ENCODE data around the gene PODXL.
"Not testable (repeated sequence)": the region's sequence is repeated elsewhere in the genome, so short reads cannot be mapped to it uniquely, and the experiment has no call there.

The PODXL gene

DNA sequence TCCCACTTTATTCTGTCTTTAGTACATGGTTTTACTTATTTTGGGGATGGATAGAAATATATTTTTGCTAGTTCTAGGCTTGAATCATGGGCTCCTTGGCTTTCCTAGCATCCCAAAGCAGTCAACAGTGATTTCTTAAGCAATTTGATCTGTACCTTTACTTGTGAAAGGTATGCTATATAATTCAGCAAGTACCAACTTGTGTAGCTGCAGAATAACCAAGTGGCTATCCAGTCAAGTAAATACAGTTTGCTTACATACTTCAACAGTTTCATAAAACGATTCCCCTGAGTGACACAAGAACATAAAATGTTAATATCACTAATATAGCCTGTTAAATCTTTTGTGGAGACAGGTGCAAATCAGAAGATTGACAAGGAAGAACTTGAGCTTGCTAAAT lies 67.2 kb downstream of the PODXL start:
- DNase-seq, result no peak

GRCh38 chr7:131488361-131488760 lies 68.1 kb downstream of the PODXL start:
- DNase-seq, result no peak

DNA sequence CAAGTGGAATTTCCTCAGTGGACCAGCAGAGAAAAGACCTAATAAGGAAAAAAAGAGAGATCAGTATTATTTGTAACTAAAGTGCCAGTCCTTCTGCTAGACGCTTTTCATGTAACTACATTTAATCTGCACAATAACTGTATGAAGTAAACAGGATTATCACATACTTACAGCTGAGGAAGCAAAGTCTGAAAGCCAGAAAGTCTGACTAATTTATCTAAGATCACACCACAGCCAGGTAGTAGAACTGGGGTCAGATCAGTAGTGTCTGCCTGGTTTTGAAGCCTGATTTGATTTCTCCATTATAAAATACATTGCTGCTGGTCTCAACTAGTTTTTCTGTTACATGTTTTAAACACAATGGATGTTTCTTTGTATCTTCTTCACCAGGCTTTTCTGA lies 69.2 kb downstream of the PODXL start:
- DNase-seq, result no peak

DNA sequence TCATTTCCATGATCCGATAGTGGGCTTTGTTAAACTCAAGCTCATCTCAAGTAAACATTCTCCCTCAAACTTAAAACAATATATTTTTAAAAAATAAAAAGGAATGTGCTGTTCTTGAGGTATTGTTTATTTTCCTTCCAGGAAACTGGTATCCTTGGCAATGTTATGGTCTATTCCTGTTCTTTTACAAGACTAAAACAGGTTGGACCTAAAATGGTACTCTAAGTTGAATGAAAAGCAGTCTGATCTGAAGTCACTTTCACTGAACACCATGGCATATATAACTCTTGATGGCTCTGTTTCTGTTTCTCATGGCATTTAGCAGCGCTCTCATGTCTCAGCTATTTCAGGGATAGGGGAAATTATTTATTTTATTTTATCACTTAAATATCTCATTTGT lies 70.1 kb downstream of the PODXL start:
- DNase-seq, result no peak

DNA sequence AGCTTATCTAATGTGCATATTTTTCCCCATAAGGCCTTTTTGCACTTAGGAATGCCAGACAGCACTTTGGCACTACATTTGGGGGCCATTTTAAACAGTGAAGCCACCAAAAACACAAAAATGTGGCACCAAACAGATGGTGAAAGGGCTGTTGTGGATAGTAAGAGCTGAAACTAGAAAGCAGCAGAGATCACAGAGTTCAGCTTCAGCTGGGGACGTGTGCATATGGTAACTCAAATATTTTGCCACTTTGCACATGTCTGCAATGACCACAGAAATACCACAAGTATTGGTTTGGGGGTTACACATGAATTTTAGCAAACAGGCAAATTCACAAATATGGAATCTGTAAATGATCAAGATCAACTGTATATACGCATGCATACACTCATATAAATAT lies 72.8 kb downstream of the PODXL start:
- no peak for DNase-seq

- no peak for DNase-seq
Measured at GRCh38 chr7:131482800-131483199, 73.6 kb downstream of the PODXL start.

GRCh38 chr7:131480384-131481315 lies 75.8 kb downstream of the PODXL start:
- DNase-seq, result no peak

GRCh38 chr7:131476740-131477139 lies 79.7 kb downstream of the PODXL start:
- DNase-seq, result no peak

GRCh38 chr7:131471250-131472004 lies 85.0 kb downstream of the PODXL start:
- peak; percentile 99 for DNase-seq

DNA sequence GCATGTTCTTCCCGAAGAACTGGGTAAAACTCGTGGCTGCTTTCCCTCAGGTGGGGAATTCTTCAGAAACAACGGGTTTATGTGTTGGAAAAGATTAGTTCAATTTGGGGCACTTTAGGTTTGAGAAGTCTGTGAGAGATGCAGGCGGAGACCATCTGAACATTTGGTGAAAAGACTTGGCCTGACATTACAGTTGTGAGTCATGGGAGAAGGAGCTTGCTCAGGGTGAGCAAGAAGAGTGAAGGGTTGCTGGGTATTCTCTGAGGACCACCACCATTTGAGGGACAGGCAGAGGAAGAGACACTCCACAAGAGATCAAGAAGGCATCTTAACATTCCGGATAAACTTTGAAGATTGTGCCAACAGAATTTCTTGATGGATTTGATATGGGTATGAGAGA lies 88.6 kb downstream of the PODXL start:
- no peak for DNase-seq

GRCh38 chr7:131466735-131467365 lies 89.6 kb downstream of the PODXL start:
- peak; percentile 66 for DNase-seq

GRCh38 chr7:131462715-131463114 lies 93.7 kb downstream of the PODXL start:
- not testable (repeated sequence) for DNase-seq

GRCh38 chr7:131462059-131462458 lies 94.4 kb downstream of the PODXL start:
- DNase-seq, result no peak

- no peak for DNase-seq
Measured at GRCh38 chr7:131459256-131459655, 97.2 kb downstream of the PODXL start.

DNA sequence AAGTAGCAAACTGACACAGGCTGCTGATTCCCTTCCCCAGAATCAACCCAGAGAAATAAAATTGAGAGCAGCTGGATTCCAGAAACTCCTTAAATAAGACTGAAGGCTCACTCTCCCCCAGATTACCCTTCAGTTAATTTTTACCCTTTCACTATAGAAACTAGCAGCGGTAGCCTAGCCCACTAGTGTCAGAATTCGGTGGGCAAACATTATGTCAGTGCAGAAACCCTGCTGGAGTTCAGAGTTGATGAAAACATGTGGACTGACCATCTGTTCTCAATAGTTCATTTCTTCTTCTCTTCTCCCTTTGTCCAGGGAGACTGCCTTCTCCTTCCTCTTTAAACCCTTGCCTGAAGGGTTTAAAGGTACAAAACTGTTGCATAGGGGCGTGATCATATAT lies 100.1 kb downstream of the PODXL start:
- DNase-seq, result peak; percentile 91

DNA sequence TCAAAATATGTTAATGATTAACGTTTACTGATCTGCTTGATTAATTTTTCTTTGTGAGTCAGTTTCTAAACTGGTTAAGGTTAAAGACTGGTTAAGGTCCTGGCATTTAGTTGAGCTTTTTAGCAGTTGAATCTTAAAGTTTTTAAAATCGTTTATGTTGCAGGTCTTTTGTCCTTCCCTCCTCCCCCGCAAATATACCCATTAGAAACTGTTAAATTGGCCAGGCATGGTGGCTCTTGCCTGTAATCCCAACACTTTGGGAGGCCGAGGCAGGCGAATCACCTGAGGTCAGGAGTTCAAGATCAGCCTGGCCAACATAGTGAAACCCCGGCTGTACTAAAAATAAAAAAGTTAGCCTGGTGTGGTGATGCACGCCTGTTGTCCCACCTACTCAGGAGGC lies 100.9 kb downstream of the PODXL start:
- no peak for DNase-seq

DNA sequence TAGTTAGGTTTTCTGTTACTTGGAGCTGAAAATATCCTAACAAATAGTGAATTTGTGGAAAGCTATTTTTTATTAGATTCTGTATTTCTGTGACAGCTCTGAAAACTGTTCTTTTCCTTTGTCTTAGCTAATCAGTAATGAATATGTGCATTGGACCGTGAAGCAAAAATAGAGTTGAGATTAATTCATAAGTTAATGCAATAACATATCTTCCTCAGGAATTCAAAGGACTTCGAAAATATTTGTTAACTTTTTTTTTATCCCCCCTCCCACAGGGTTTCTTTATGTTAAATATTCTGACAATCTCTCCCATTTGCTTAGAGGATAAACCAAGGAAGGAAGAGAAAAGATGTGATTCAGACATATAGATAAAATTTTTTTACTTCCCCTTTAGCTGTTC lies 101.4 kb downstream of the PODXL start:
- no peak for DNase-seq

DNA sequence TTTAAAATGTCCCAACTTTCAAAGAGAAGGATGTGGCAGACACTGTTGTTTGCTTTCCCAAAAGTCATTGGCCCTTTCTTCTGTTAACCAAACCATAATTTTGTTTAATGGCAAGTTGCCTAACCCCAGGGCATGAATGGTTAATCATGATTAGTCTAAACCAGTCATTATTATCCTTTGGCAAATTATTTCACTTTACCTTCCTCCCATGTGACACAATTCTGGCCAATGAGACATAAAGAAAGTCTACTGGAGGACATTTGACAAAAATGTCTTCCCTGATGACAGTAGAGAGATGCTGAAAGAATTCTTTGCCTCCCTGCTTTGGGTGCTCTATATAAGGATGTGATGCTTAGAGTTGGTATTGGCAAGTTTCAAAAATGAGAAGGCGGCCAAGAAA lies 101.9 kb downstream of the PODXL start:
- peak; percentile 80 for DNase-seq

All from NCI-H69 (cell line).